T-helper 1 cell treated with Interleukin-12 subunit alpha and Interleukin-12 subunit beta and Interleukin-4 antibody, amounts not matched to agents 30 ng/mL and 1 ng/mL, for 36 hours (primary cell): ENCODE data around the gene SLC44A1. TPM values are rescaled to one million over a fixed set of nuclear protein-coding genes. Genes with fewer than 3 reads are reported as not detected.
"Not testable (repeated sequence)": the region's sequence is repeated elsewhere in the genome, so short reads cannot be mapped to it uniquely, and the experiment has no call there.

Experiments used
- intact Hi-C: fragments of 100-400 bp; cut with micrococcal nuclease; formaldehyde crosslinking; loops from one replicate; pipeline ENCODE4 v1.15.1; 2024
- total RNA-seq: library from RNA; stranded (reverse); gene quantifications from 2 replicates; pipeline ENCODE4 v1.2.3, GENCODE V29; 2022

The SLC44A1 gene
- total RNA-seq, 1 donor from 2014 or later: 8.7 TPM

- intact Hi-C loops: no loop called here
Observed at GRCh38 chr9:105242062-105242461, 2.4 kb upstream of the SLC44A1 start.

- intact Hi-C loops: no loop called here
Observed at GRCh38 chr9:105242557-105242956, 1.9 kb upstream of the SLC44A1 start.

- intact Hi-C loops: no loop called here
Observed at GRCh38 chr9:105243015-105243686, 1.3 kb upstream of the SLC44A1 start.

- intact Hi-C loops: loop anchor here (1.0 to 5.0 kb wide), 13 partner anchors 116 to 1150 kb away; partner anchors contain the start of genes FSD1L, NIPSNAP3B, SMC2 and TMEM38B
Observed at GRCh38 chr9:105244734-105245028, 230 bp downstream of the SLC44A1 start.

- intact Hi-C loops: loop anchor here (1.0 to 5.0 kb wide), 6 partner anchors 160 to 1150 kb away; partner anchors contain the start of genes NIPSNAP3B, SMC2 and TMEM38B
Observed at GRCh38 chr9:105245029-105245890, 809 bp downstream of the SLC44A1 start.

GRCh38 chr9:105245891-105246161 is 1.4 kb downstream of the SLC44A1 start:
- intact Hi-C loops: loop anchor here (1.0 to 5.0 kb wide), 7 partner anchors 95 to 1151 kb away; partner anchors contain the start of genes NIPSNAP3B, SMC2 and TMEM38B

GRCh38 chr9:105246656-105247173 is 2.3 kb downstream of the SLC44A1 start:
- intact Hi-C loops: loop anchor here (1.0 to 5.0 kb wide), 2 partner anchors 95 to 484 kb away; partner anchors contain the start of gene NIPSNAP3B

GRCh38 chr9:105248691-105249090 is 4.2 kb downstream of the SLC44A1 start:
- intact Hi-C loops: loop anchor here (5.0 kb wide), 1 partner anchor 486 kb away; the partner anchor contains the start of gene NIPSNAP3B

GRCh38 chr9:105251133-105251532 is 6.7 kb downstream of the SLC44A1 start:
- intact Hi-C loops: no loop called here

- intact Hi-C loops: no loop called here
Observed at GRCh38 chr9:105251733-105252404, 7.4 kb downstream of the SLC44A1 start.

- intact Hi-C loops: no loop called here
Observed at GRCh38 chr9:105252405-105252756, 7.9 kb downstream of the SLC44A1 start.

- intact Hi-C loops: no loop called here
Observed at GRCh38 chr9:105254226-105254625, 9.8 kb downstream of the SLC44A1 start.

GRCh38 chr9:105255421-105255820 is 11.0 kb downstream of the SLC44A1 start:
- intact Hi-C loops: no loop called here

- intact Hi-C loops: not testable (repeated sequence)
Observed at GRCh38 chr9:105256569-105256968, 12.1 kb downstream of the SLC44A1 start.

- intact Hi-C loops: no loop called here
Observed at GRCh38 chr9:105257809-105258208, 13.4 kb downstream of the SLC44A1 start.

- intact Hi-C loops: no loop called here
Observed at GRCh38 chr9:105258225-105258737, 13.8 kb downstream of the SLC44A1 start.

GRCh38 chr9:105259274-105259673 is 14.8 kb downstream of the SLC44A1 start:
- intact Hi-C loops: no loop called here

- intact Hi-C loops: loop anchor here (5.0 kb wide), 1 partner anchor 72 kb away; no protein-coding TSS in a partner anchor
Observed at GRCh38 chr9:105259731-105260612, 15.5 kb downstream of the SLC44A1 start.

GRCh38 chr9:105262497-105262896 is 18.0 kb downstream of the SLC44A1 start:
- intact Hi-C loops: loop anchor here (5.0 kb wide), 1 partner anchor 70 kb away; no protein-coding TSS in a partner anchor

GRCh38 chr9:105264380-105264779 is 19.9 kb downstream of the SLC44A1 start:
- intact Hi-C loops: loop anchor here (5.0 kb wide), 1 partner anchor 68 kb away; no protein-coding TSS in a partner anchor
